Measurements from ENCODE around the gene LIG3. TPM values are rescaled to one million over a fixed set of nuclear protein-coding genes. Genes with fewer than 3 reads are reported as not detected.

Gene LIG3
- total and polyA plus RNA-seq, 2 donors (not counting 1 experiment from before 2014, with no cell fraction given), result 19.4 to 28.2 TPM

DNA sequence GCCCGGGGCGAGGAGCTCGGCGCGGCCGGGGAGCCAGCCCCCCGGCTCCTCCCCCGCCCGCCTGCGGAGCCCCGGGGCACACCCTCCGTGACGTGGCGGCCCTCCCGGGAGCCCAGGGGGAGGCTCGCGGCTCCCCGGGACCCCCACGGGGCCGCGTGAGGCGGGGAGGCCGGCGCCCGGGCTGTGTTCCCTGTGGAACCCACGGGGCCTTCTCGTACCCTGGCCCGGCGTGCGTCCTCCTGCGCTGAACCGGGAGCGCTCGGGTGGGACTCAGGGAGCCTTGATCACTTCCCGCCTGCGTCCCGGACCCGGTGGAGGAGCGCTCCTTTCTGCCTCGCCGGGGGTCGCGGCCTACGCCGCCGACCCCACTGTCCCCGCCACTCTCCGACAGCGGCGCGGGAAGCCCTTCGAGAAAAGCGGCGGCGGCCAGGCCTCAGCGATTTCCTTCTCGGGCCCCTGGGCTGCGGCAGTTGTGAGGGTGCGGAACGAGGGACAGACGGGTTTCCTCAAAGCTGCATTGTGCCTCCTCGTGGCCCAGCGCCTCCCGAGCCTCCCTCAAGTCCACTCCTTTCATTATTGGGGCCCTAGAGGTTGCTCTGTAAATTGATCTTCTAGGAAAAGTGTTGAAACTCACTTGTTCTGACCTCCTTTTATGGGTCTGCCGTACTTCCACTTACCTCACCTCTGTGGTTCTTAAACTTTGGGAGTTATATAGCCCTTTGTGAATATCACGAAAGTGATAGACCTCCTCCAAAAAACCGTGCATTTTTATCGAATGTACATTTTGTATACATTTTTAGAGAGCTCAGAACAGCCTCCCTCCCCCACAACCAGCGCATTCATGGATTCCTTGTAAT lies 597 bp downstream of the LIG3 start:
- no peaks in the 10 kb centered on the region for H3K9me3 ChIP-seq (ENCODE audit: control insufficient read depth, insufficient read depth, low read depth, low read length)
- no peaks in the 10 kb centered on the region for H3K27me3 ChIP-seq (ENCODE audit: control insufficient read depth, insufficient read depth, low read length)
- H3K36me3 ChIP-seq (ENCODE audit: control insufficient read depth, insufficient read depth, low read length), result no peaks in the 10 kb centered on the region
- peak overlapping the region; percentile 89 for H3K4me2 ChIP-seq (ENCODE audit: extremely low read depth, insufficient read depth, low read length)
- H2AFZ ChIP-seq (ENCODE audit: low read length), result no peak overlapping the region
- H3K79me2 ChIP-seq (ENCODE audit: control insufficient read depth, insufficient read depth, low read length), result peaks cover 8% of the 10 kb centered on the region
- no peaks in the 10 kb centered on the region for H4K20me1 ChIP-seq (ENCODE audit: control insufficient read depth, extremely low read depth, insufficient read depth, low read length)
- H3K4me1 ChIP-seq (ENCODE audit: control insufficient read depth, extremely low read depth, insufficient read depth, low read length), result no peaks in the 10 kb centered on the region
- peak overlapping the region; percentile 98 for H3K9ac ChIP-seq (ENCODE audit: insufficient read depth, low read length)
- DNase-seq (ENCODE audit: low read depth in 2 of 2), result peak; percentile 82 to 92
- TF ChIP-seq, protein P1, sequence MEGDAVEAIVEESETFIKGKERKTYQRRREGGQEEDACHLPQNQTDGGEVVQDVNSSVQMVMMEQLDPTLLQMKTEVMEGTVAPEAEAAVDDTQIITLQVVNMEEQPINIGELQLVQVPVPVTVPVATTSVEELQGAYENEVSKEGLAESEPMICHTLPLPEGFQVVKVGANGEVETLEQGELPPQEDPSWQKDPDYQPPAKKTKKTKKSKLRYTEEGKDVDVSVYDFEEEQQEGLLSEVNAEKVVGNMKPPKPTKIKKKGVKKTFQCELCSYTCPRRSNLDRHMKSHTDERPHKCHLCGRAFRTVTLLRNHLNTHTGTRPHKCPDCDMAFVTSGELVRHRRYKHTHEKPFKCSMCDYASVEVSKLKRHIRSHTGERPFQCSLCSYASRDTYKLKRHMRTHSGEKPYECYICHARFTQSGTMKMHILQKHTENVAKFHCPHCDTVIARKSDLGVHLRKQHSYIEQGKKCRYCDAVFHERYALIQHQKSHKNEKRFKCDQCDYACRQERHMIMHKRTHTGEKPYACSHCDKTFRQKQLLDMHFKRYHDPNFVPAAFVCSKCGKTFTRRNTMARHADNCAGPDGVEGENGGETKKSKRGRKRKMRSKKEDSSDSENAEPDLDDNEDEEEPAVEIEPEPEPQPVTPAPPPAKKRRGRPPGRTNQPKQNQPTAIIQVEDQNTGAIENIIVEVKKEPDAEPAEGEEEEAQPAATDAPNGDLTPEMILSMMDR (conservative IDR thresholded peaks at IDR 0.05 in 1 of 2, IDR thresholded peaks at IDR 0.05 in 1 of 2; ENCODE audit: low read depth in 1 of 2, low read length in 2 of 2), result peak in 1 of 2 donors; percentile 48
- no peak for TF ChIP-seq EZH2 (IDR thresholded peaks at IDR 0.05; ENCODE audit: low read length, missing control alignments)
- peak overlapping the region; percentile 71 to 89 (median 82) for H3K4me3 ChIP-seq (replicated peaks in 1 of 4; ENCODE audit: control extremely low read depth in 1 of 4, insufficient read depth in 1 of 4, low read depth in 3 of 4, low read length in 4 of 4)
- peak overlapping the region; percentile 98 for H3K27ac ChIP-seq (ENCODE audit: insufficient read depth, low read length)

DNA sequence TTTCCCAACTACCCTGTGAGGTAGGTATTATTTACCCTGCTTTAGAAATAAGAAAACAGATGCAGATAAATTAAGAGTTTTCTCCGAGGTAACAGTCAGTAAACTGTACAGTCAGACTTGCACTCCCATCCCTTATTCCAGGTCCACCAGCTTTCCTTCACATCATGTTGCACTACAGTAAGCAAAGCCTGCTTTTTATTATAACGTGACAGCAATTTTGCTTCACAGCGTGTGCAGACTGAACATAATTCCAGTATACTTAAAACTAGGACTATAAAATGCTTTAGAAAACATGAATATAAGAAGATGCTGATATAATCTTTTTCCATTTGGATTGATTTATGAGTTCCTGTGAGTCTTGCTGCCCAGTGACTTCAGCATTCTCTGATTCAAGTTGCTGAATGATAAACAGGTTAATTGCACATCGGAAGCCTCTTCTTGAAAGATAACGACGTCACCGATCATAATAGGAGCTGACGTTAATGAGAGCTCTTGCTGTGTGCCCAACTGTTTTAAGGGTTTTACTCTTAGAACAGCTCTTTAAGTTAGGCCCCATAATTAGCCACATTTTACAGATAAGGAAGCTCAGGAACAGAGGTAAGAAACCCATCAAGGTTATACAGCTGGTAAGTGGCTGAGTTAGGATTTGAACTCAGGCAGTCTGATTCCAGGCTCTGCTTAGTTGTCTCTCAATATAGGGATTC lies 1.4 kb downstream of the LIG3 start:
- Histone ChIP-seq H3K9me3 (ENCODE audit: control insufficient read depth, insufficient read depth, low read depth, low read length) (no peaks in the 10 kb centered on the region), H4K20me1 (ENCODE audit: control insufficient read depth, extremely low read depth, insufficient read depth, low read length) (no peaks in the 10 kb centered on the region), H3K27me3 (ENCODE audit: control insufficient read depth, insufficient read depth, low read length) (no peaks in the 10 kb centered on the region), H3K4me2 (ENCODE audit: extremely low read depth, insufficient read depth, low read length) (peak overlapping the region; percentile 89), H2AFZ (ENCODE audit: low read length) (no peak overlapping the region), H3K27ac (ENCODE audit: insufficient read depth, low read length) (peak overlapping the region; percentile 98), H3K9ac (ENCODE audit: insufficient read depth, low read length) (no peak overlapping the region), H3K79me2 (ENCODE audit: control insufficient read depth, insufficient read depth, low read length) (peaks cover 8% of the 10 kb centered on the region), H3K4me1 (ENCODE audit: control insufficient read depth, extremely low read depth, insufficient read depth, low read length) (no peaks in the 10 kb centered on the region), H3K4me3 (replicated peaks in 1 of 4; ENCODE audit: control extremely low read depth in 1 of 4, insufficient read depth in 1 of 4, low read depth in 3 of 4, low read length in 4 of 4) (peak overlapping the region; percentile 71 to 89 (median 82)), H3K36me3 (ENCODE audit: control insufficient read depth, insufficient read depth, low read length) (no peaks in the 10 kb centered on the region)
- TF ChIP-seq, protein P1 (conservative IDR thresholded peaks at IDR 0.05 in 1 of 2, IDR thresholded peaks at IDR 0.05 in 1 of 2; ENCODE audit: low read depth in 1 of 2, low read length in 2 of 2), result no peak
- no peak for TF ChIP-seq EZH2 (IDR thresholded peaks at IDR 0.05; ENCODE audit: low read length, missing control alignments)
- DNase-seq (ENCODE audit: low read depth in 2 of 2), result peak; percentile 44 to 47

DNA sequence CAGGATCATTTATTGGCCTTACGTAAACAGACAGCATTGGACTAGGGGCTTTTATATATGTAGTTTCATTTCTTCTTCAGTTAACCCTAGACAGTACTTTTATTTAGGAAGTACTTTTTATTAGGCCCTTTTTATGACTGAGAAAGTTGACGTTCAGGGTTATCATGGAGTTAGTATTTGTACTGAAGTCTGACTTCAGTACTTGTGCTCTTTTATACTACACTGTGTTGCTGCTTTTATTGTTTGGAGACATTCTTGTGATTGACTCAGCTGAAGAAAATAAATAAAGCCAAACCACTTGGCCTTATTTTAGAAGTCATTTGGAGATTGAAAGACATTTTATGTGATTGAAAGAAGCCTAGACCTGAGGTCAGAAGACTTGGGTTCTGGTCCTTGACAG lies 6.9 kb downstream of the LIG3 start:
- Histone ChIP-seq H2AFZ (ENCODE audit: low read length) (no peak overlapping the region), H3K4me2 (ENCODE audit: extremely low read depth, insufficient read depth, low read length) (no peak overlapping the region), H3K36me3 (ENCODE audit: control insufficient read depth, insufficient read depth, low read length) (peaks cover 7% of the 10 kb centered on the region), H3K4me3 (replicated peaks in 1 of 4; ENCODE audit: control extremely low read depth in 1 of 4, insufficient read depth in 1 of 4, low read depth in 3 of 4, low read length in 4 of 4) (no peak overlapping the region), H3K79me2 (ENCODE audit: control insufficient read depth, insufficient read depth, low read length) (peaks cover 3% of the 10 kb centered on the region), H4K20me1 (ENCODE audit: control insufficient read depth, extremely low read depth, insufficient read depth, low read length) (no peaks in the 10 kb centered on the region), H3K27me3 (ENCODE audit: control insufficient read depth, insufficient read depth, low read length) (no peaks in the 10 kb centered on the region), H3K9ac (ENCODE audit: insufficient read depth, low read length) (no peak overlapping the region), H3K27ac (ENCODE audit: insufficient read depth, low read length) (no peak overlapping the region), H3K4me1 (ENCODE audit: control insufficient read depth, extremely low read depth, insufficient read depth, low read length) (no peaks in the 10 kb centered on the region), H3K9me3 (ENCODE audit: control insufficient read depth, insufficient read depth, low read depth, low read length) (no peaks in the 10 kb centered on the region)
- TF ChIP-seq, protein P1 (conservative IDR thresholded peaks at IDR 0.05 in 1 of 2, IDR thresholded peaks at IDR 0.05 in 1 of 2; ENCODE audit: low read depth in 1 of 2, low read length in 2 of 2), result no peak
- TF ChIP-seq EZH2 (IDR thresholded peaks at IDR 0.05; ENCODE audit: low read length, missing control alignments), result no peak
- no peak for DNase-seq (ENCODE audit: low read depth in 2 of 2)

Data from fibroblast of lung (primary cell).